HEK293 (cell line): ENCODE data around the gene CSNK1G1.

Experiments
- CTCF ChIA-PET: fragments of 350-600 bp; formaldehyde crosslinking; extraction: SDS; loops from one replicate; lab custom pipeline; 2021; ENCODE audit warnings: antibody characterized with exemption; lab: Yijun Ruan, JAX
- POLR2A ChIA-PET: fragments of 300-600 bp; formaldehyde crosslinking; extraction: SDS; loops from one replicate; lab custom pipeline; 2020; ENCODE audit warnings: antibody characterized with exemption, inconsistent platforms; lab: Yijun Ruan, JAX
- H3K27ac ChIP-seq: fragments of 200-500 bp; sonication (Bioruptor generic); 2 replicates; pipeline ENCODE4 v1.5.1; 2014; ENCODE audit warnings: low read depth, low read length, control low read depth, inconsistent platforms; ENCODE audit errors: extremely low read depth
- H3K36me3 ChIP-seq, 2 experiments: fragments of 200-500 bp in 1 of 2; sonication (Bioruptor generic) in 1 of 2; 1 replicate in 1 of 2; 2 replicates in 1 of 2; pipeline ENCODE4 v1.5.1; 2014 to 2017; ENCODE audit warnings: inconsistent platforms in 2 of 2, low read length in 2 of 2; ENCODE audit not compliant: control insufficient read depth in 2 of 2, insufficient read depth in 1 of 2
- H3K4me1 ChIP-seq: fragments of 200-500 bp; sonication (Bioruptor generic); 2 replicates; pipeline ENCODE4 v1.5.1; 2014; ENCODE audit warnings: mild to moderate bottlenecking, low read length, inconsistent platforms; ENCODE audit not compliant: control insufficient read depth, insufficient read depth
- H3K4me3 ChIP-seq: 2 replicates; pipeline ENCODE4 v1.5.1; 2011; ENCODE audit warnings: low read depth, mild to moderate bottlenecking, control low read depth, low read length, moderate library complexity
- H3K9me3 ChIP-seq: fragments of 200-500 bp; sonication (Bioruptor generic); 2 replicates; pipeline ENCODE4 v1.5.1; 2014; ENCODE audit warnings: low read depth, low read length, inconsistent platforms; ENCODE audit not compliant: control insufficient read depth, insufficient read depth
- HOXC10 ChIP-seq: sonication (generic); formaldehyde crosslinking; IDR thresholded peaks from 2 replicates; pipeline ENCODE4 v1.8.1; 2023; ENCODE audit warnings: mild to moderate bottlenecking, missing genetic modification reagents
- KLF1 ChIP-seq: fragments of 450-650 bp; formaldehyde crosslinking; IDR thresholded peaks from 2 replicates; pipeline ENCODE4 v1.5.1; 2016; ENCODE audit warnings: missing biosample characterization, missing genetic modification characterization
- PATZ1 ChIP-seq: fragments of 450-650 bp; formaldehyde crosslinking; IDR thresholded peaks from 2 replicates; pipeline ENCODE4 v1.5.1; 2016; ENCODE audit warnings: missing biosample characterization, missing genetic modification characterization
- PRDM1 ChIP-seq: fragments of 450-650 bp; formaldehyde crosslinking; IDR thresholded peaks from 2 replicates; pipeline ENCODE4; 2016; ENCODE audit warnings: missing biosample characterization, missing genetic modification characterization
- SP2 ChIP-seq: fragments of 450-650 bp; formaldehyde crosslinking; IDR thresholded peaks from 2 replicates; pipeline ENCODE4 v1.5.1; 2016; ENCODE audit warnings: missing biosample characterization, missing genetic modification characterization
- YY2 ChIP-seq: fragments of 450-650 bp; formaldehyde crosslinking; IDR thresholded peaks from 2 replicates; pipeline ENCODE4 v1.5.1; 2016; ENCODE audit warnings: missing biosample characterization, missing genetic modification characterization
- ZBTB10 ChIP-seq: fragments of 450-650 bp; formaldehyde crosslinking; IDR thresholded peaks from 2 replicates; pipeline ENCODE4 v1.5.1; 2016; ENCODE audit warnings: missing biosample characterization, missing genetic modification characterization
- ZBTB7A ChIP-seq: fragments of 450-650 bp; formaldehyde crosslinking; IDR thresholded peaks from 2 replicates; pipeline ENCODE4 v1.5.1; 2016; ENCODE audit warnings: low read depth, missing biosample characterization, missing genetic modification characterization
- ZNF221 ChIP-seq: fragments of 450-650 bp; formaldehyde crosslinking; IDR thresholded peaks from 2 replicates; pipeline ENCODE4 v1.5.1; 2017; ENCODE audit warnings: missing biosample characterization, missing genetic modification characterization, borderline replicate concordance
- ZNF280C ChIP-seq: fragments of 450-650 bp; formaldehyde crosslinking; IDR thresholded peaks from 2 replicates; pipeline ENCODE4 v1.5.1; 2016; ENCODE audit warnings: missing biosample characterization, missing genetic modification characterization
- ZNF292 ChIP-seq: fragments of 450-650 bp; formaldehyde crosslinking; IDR thresholded peaks from 2 replicates; pipeline ENCODE4 v1.5.1; 2016; ENCODE audit warnings: low read depth, missing biosample characterization, missing genetic modification characterization, borderline replicate concordance
- ZNF311 ChIP-seq: fragments of 450-650 bp; formaldehyde crosslinking; IDR thresholded peaks from 2 replicates; pipeline ENCODE4 v1.5.1; 2017; ENCODE audit warnings: missing biosample characterization, missing genetic modification characterization, borderline replicate concordance
- ZNF354C ChIP-seq: fragments of 450-650 bp; formaldehyde crosslinking; IDR thresholded peaks from 2 replicates; pipeline ENCODE4 v1.5.1; 2016; ENCODE audit warnings: missing biosample characterization, missing genetic modification characterization, low read depth, borderline replicate concordance
- ZNF362 ChIP-seq: fragments of 450-650 bp; formaldehyde crosslinking; IDR thresholded peaks from 2 replicates; pipeline ENCODE4 v1.5.1; 2016; ENCODE audit warnings: missing biosample characterization, missing genetic modification characterization
- ZNF423 ChIP-seq: fragments of 450-650 bp; formaldehyde crosslinking; IDR thresholded peaks from 2 replicates; pipeline ENCODE4 v1.5.1; 2016; ENCODE audit warnings: missing biosample characterization, missing genetic modification characterization
- ZNF645 ChIP-seq: fragments of 450-650 bp; formaldehyde crosslinking; IDR thresholded peaks from 2 replicates; pipeline ENCODE4; 2016; ENCODE audit warnings: missing biosample characterization, missing genetic modification characterization
- ZNF768 ChIP-seq: fragments of 450-650 bp; formaldehyde crosslinking; IDR thresholded peaks from 2 replicates; pipeline ENCODE4 v1.5.1; 2018; ENCODE audit warnings: missing biosample characterization, mild to moderate bottlenecking, missing genetic modification characterization
- ZNF837 ChIP-seq: fragments of 450-650 bp; formaldehyde crosslinking; IDR thresholded peaks from 2 replicates; pipeline ENCODE4 v1.5.1; 2016; ENCODE audit warnings: missing biosample characterization, missing genetic modification characterization
- ZNF843 ChIP-seq: fragments of 450-650 bp; formaldehyde crosslinking; IDR thresholded peaks from 2 replicates; pipeline ENCODE4 v1.5.1; 2016; ENCODE audit warnings: missing biosample characterization, missing genetic modification characterization

CSNK1G1 gene

GRCh38 chr15:64369078-64369607, 13.2 kb upstream of the CSNK1G1 start:
- Histone ChIP-seq H3K4me1 (no peaks in the 10 kb centered on the region), H3K9me3 (no peaks in the 10 kb centered on the region), H3K4me3 (no peak overlapping the region), H3K36me3 (peaks cover 12 to 20% of the 10 kb centered on the region in 2 experiments), H3K27ac (no peak overlapping the region)
- ChIA-PET POLR2A (interaction anchor here (0.7 kb wide), 2 partner anchors 11 to 13 kb away, joined by 5 to 8 read pairs; partner anchors contain the start of gene CSNK1G1), CTCF (interaction anchor here (0.6 kb wide), 1 partner anchor 301 kb away, joined by 4 read pairs; no protein-coding TSS in a partner anchor)
- TF ChIP-seq HOXC10 (CRISPR knock-in tag) (no peak), ZNF362 (peak; percentile 91)

- H3K4me1 ChIP-seq: 0 out of 2 replicates have a peak, but pooled peaks cover 2% of the 10 kb centered on the region
- no peaks in the 10 kb centered on the region for H3K9me3 ChIP-seq
- TF ChIP-seq ZNF311 (tag by site-specific recombination): no peak
- TF ChIP-seq ZBTB7A (tag by site-specific recombination): no peak
- TF ChIP-seq ZNF837 (tag by site-specific recombination): no peak
- H3K36me3 ChIP-seq: peaks cover 6 to 20% of the 10 kb centered on the region in 2 experiments
- ChIA-PET CTCF (interaction anchor here (0.6 kb wide), 1 partner anchor 207 kb away, joined by 4 read pairs; no protein-coding TSS in a partner anchor), POLR2A (no interaction called here)
- H3K4me3 ChIP-seq: no peak overlapping the region
- no peak overlapping the region for H3K27ac ChIP-seq
These were observed 5.3 kb upstream of the CSNK1G1 start for GRCh38 chr15:64361259-64361658.

GRCh38 chr15:64356710-64357040, 702 bp upstream of the CSNK1G1 start:
- CTCF ChIA-PET: interaction anchor here (1.0 to 1.8 kb wide), 3 partner anchors 138 to 152 kb away, joined by 3 to 4 read pairs (median 3); no protein-coding TSS in a partner anchor
- H3K27ac ChIP-seq: no peak overlapping the region; the same call in 1 of the 2 replicates
- H3K9me3 ChIP-seq: no peaks in the 10 kb centered on the region
- POLR2A ChIA-PET: interaction anchor here (1.0 kb wide), 2 partner anchors 31 to 193 kb away, joined by 3 read pairs; partner anchors contain the start of genes PPIB and TRIP4
- no peak overlapping the region; the same call in 1 of the 2 replicates for H3K4me3 ChIP-seq
- peaks cover 0 to 4% of the 10 kb centered on the region in 2 experiments; a peak in 2 of 3 replicates for H3K36me3 ChIP-seq
- peaks cover 2% of the 10 kb centered on the region; the same call in 1 of the 2 replicates for H3K4me1 ChIP-seq
- TF ChIP-seq ZBTB10 (tag by site-specific recombination) (no peak), ZNF280C (no peak), PRDM1 (no peak), ZNF362 (no peak), ZNF768 (tag by site-specific recombination) (no peak), ZNF221 (tag by site-specific recombination) (no peak), PATZ1 (no peak), ZNF645 (no peak), ZNF354C (tag by site-specific recombination) (no peak), ZNF292 (tag by site-specific recombination) (no peak), YY2 (tag by site-specific recombination) (no peak), ZNF843 (tag by site-specific recombination) (no peak), SP2 (tag by site-specific recombination) (no peak), ZNF423 (tag by site-specific recombination) (no peak), KLF1 (tag by site-specific recombination) (no peak)
